ENCODE measurements around the gene IL1RL2. TPM values are rescaled to one million over a fixed set of nuclear protein-coding genes. Genes with fewer than 3 reads are reported as not detected.

The IL1RL2 gene
- total RNA-seq, 1 donor, result 1.7 TPM

DNA sequence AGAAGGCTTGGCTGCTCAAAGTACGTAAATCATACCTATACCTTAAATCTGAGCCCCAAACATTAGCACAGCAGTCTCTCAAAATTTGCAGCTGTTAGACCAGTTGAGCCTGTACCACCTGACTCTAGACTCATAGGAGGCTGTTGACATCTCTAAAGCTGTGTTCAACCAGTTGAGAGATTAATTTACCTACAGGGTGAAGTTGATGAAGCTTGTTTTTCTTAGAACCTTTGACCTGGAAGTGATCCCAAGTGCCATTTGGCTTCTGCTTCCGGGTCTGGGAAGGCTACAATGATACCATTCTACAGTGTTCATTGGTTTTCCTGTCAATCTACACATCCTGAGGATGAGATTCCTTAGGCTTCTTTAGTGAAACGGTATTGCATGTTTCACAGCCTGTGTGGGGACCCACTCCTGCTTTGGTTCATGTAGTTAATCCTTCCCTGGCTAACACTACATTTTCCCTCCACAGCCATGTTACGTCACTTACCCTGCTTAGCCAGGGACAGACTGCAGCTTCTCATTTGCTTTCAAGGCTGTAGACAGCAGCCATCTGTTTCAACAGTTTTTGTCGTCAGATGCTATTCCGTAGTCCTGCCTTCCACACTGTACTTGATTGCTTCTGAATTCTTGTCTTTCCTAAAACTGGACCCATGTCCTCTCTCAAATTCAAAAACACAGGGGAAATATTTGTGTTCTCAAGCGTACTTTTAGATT, 4.7 kb upstream of the IL1RL2 start:
- TF ChIP-seq, protein P1, sequence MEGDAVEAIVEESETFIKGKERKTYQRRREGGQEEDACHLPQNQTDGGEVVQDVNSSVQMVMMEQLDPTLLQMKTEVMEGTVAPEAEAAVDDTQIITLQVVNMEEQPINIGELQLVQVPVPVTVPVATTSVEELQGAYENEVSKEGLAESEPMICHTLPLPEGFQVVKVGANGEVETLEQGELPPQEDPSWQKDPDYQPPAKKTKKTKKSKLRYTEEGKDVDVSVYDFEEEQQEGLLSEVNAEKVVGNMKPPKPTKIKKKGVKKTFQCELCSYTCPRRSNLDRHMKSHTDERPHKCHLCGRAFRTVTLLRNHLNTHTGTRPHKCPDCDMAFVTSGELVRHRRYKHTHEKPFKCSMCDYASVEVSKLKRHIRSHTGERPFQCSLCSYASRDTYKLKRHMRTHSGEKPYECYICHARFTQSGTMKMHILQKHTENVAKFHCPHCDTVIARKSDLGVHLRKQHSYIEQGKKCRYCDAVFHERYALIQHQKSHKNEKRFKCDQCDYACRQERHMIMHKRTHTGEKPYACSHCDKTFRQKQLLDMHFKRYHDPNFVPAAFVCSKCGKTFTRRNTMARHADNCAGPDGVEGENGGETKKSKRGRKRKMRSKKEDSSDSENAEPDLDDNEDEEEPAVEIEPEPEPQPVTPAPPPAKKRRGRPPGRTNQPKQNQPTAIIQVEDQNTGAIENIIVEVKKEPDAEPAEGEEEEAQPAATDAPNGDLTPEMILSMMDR (IDR thresholded peaks at IDR 0.05; ENCODE audit: insufficient read depth, low read length), result no peak
- peak; percentile 53 for DNase-seq (ENCODE audit: low read depth)
- no peak overlapping the region for H3K4me3 ChIP-seq (ENCODE audit: low read depth, low read length)

DNA sequence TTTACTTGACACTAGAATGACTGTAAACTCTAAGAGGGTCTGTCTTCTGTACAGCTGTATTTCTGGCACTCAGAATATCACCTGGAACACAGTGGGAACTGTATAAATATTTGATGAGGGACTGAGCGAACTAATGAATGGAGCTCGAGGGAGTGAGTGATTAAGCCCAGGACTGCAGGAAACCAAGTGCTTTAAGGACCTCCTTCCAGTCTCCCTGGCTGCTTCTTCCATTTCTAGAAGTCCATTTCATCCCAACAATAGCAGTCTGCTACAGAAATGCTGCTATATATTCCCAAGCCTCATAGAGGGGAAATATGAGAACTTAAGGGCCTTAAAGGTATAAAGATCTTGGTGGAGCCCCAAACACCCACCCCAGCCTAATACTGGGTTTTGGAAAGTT, 2.8 kb upstream of the IL1RL2 start:
- TF ChIP-seq, protein P1 (IDR thresholded peaks at IDR 0.05; ENCODE audit: insufficient read depth, low read length), result no peak
- DNase-seq (ENCODE audit: low read depth), result peak; percentile 29
- H3K4me3 ChIP-seq (ENCODE audit: low read depth, low read length), result no peak overlapping the region

DNA sequence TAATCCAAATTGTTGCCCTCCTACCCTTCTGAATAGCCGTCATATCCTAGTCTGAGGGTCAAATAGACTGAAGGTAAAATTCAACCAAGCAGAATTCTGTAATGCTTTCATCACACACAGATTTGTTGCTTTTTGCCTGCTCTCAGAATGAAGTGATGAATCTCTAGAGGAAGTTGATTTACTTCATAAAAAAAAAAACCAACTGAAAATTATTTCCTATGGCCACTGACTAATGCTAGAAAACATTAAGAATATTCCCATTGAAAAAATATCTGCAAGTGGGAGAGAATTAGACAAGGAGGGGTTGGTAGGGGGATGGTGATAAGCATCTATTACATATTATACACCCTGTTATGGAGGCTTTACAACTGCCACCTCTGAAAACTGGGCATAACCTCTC, 2.3 kb upstream of the IL1RL2 start:
- TF ChIP-seq, protein P1 (IDR thresholded peaks at IDR 0.05; ENCODE audit: insufficient read depth, low read length), result no peak
- no peak overlapping the region for H3K4me3 ChIP-seq (ENCODE audit: low read depth, low read length)
- peak; percentile 32 for DNase-seq (ENCODE audit: low read depth)

DNA sequence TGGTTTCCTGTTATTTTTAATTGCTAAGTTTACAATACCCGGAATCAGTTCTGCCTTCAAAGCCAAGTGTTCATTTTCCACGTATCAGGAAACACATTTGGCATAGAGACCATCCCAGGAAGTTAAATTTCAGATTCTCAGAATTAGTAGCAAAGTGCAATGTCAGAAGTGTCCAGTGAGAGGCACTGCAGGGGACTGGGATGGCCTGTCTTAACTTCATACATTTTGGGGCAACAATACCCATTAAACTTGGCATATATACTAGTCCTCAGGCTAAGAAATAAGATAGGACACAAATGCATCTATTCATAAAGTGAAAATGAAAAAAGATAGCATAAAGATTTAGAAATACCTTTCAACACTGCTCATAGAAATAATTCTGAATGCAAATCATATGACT, 1.5 kb upstream of the IL1RL2 start:
- DNase-seq (ENCODE audit: low read depth), result peak; percentile 65
- TF ChIP-seq, protein P1 (IDR thresholded peaks at IDR 0.05; ENCODE audit: insufficient read depth, low read length), result peak; percentile 69
- no peak overlapping the region for H3K4me3 ChIP-seq (ENCODE audit: low read depth, low read length)

DNA sequence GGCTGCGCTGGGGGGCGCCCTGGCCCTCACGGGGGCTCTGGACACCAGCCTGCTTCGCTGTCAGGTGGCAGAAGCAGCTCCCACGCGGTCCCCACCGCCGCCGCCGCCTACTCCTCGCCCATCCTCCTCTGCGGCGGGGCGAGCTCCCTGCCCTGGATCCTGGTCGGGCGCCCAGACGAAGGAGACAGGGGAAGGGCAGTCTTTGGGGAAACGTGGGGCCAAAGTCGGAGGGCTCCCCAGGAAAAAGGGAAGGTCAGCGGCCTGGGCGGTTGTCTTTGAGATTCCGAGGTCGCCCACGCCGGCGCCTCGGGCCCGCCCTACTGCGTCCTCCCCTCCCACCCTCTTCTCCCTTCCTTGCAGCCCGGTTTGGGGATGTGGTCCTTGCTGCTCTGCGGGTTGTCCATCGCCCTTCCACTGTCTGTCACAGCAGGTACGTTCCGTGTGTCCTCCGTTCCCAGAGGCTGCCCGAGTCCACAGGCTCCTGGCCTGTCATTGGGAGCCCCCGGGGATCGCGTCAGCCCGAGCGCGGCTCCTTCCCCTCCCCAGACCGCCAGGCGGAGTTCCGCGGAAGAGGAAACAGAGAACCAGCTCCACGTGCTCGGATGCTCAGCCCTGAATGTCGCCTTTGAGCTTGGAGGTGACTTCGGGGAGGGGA, 800 bp downstream of the IL1RL2 start:
- TF ChIP-seq, protein P1 (IDR thresholded peaks at IDR 0.05; ENCODE audit: insufficient read depth, low read length), result peak; percentile 64
- peak; percentile 40 for DNase-seq (ENCODE audit: low read depth)

DNA sequence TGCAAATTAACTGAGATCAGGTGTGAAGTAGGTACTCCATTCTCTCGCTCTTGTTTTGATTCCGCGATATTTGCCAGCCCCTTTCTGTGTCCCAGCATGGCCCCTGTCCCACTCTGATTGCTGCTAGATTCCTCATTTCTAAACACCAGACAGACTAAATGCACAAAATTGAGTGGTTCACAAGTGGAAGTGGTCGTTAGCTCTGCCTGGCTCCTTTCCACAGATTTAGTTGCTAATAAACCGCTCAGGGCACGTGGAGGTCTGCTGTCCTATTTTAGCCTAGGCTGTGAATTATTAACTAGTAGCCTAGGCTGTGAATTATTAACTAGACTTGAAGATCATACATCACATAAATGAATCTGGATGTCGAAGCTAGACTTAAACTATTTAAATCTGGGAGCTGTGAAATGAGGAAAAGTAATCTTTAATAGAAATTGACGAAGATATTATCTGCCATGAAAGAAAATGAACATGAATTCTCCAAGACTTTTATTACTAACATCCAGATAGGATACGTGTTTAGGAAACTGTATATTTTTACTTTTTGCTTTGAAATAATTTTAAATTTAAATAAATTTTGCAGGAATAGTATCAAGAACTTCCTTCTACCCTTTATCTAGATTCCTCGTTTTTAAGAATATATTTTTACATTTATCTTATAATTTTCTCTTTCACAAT, 3.7 kb downstream of the IL1RL2 start:
- TF ChIP-seq, protein P1 (IDR thresholded peaks at IDR 0.05; ENCODE audit: insufficient read depth, low read length), result no peak
- no peak overlapping the region for H3K4me3 ChIP-seq (ENCODE audit: low read depth, low read length)
- DNase-seq (ENCODE audit: low read depth), result no peak

More for the DNA sequence above, 800 bp downstream of the IL1RL2 start:
- peak overlapping the region; percentile 54 for H3K4me3 ChIP-seq (ENCODE audit: low read depth, low read length)
